Lung (tissue), 12 donors: ENCODE results near the gene TMEM54. TPM values are rescaled to one million over a fixed set of nuclear protein-coding genes. Genes with fewer than 3 reads are reported as not detected.
A peak's percentile ranks its signal among the peaks of the same experiment; 100 is the strongest.

Experiments used
- ATAC-seq: fragments of 200-7000 bp; cut with Tn5 transposase; one replicate; pipeline ENCODE4 v1.9.1; 2020; ENCODE audit warnings: moderate number of reproducible peaks; ENCODE audit not compliant: insufficient read depth, low FRiP score
- DNase-seq, 3 donors: peaks; one replicate each; pipeline ENCODE4 v3.0.0-alpha.2; 2013 to 2017
- H3K27ac ChIP-seq, 2 donors: one replicate each; pipeline ENCODE4 v1.5.1; 2013; ENCODE audit warnings: mild to moderate bottlenecking in 2 of 2, moderate library complexity in 2 of 2, control low read depth in 1 of 2, inconsistent platforms in 1 of 2, low read depth in 1 of 2, low read length in 1 of 2
- H3K27me3 ChIP-seq, 3 donors: one replicate each; pipeline ENCODE4 v1.5.1; 2013; ENCODE audit warnings: low read length in 2 of 3; ENCODE audit not compliant: control insufficient read depth in 3 of 3, insufficient read depth in 3 of 3
- H3K36me3 ChIP-seq, 4 donors: one replicate each; pipeline ENCODE4 v1.5.1; 2013; ENCODE audit warnings: low read length in 4 of 4, mild to moderate bottlenecking in 1 of 4, moderate library complexity in 1 of 4; ENCODE audit not compliant: control insufficient read depth in 4 of 4, insufficient read depth in 4 of 4
- H3K4me1 ChIP-seq, 5 donors: one replicate each; pipeline ENCODE4 v1.5.1; 2013; ENCODE audit warnings: low read length in 5 of 5, mild to moderate bottlenecking in 2 of 5, moderate library complexity in 1 of 5; ENCODE audit not compliant: control insufficient read depth in 5 of 5, insufficient read depth in 5 of 5
- H3K4me3 ChIP-seq: one replicate; pipeline ENCODE4 v1.5.1; 2013; ENCODE audit warnings: mild to moderate bottlenecking, control low read depth, moderate library complexity
- H3K9ac ChIP-seq, 2 donors: one replicate each; pipeline ENCODE4 v1.5.1; 2013; ENCODE audit warnings: low read length in 2 of 2, control low read depth in 1 of 2; ENCODE audit not compliant: insufficient read depth in 1 of 2
- H3K9me3 ChIP-seq, 4 donors: one replicate each; pipeline ENCODE4 v1.5.1; 2013; ENCODE audit warnings: low read length in 3 of 4, mild to moderate bottlenecking in 1 of 4, moderate library complexity in 1 of 4; ENCODE audit not compliant: control insufficient read depth in 4 of 4, insufficient read depth in 3 of 4
- WGBS, 2 donors: extraction: QIAGEN DNeasy Blood & Tissue Kit; methylation state at CpG; one replicate each; pipeline ENCODE4 v1.1.7; 2013; 5-methylcytosine and 5-hydroxymethylcytosine counted together
- polyA plus RNA-seq, 2 donors: library from polyadenylated mRNA; stranded (reverse); fragments of 200-250 nt; gene quantifications; one replicate each; pipeline ENCODE4 v1.2.1, GENCODE V29; 2013
- total RNA-seq, 2 donors: library from RNA; depleted of rRNA in 1 of 2; stranded (reverse); fragments of >200 nt in 1 of 2; gene quantifications; one replicate each; pipeline ENCODE4 v1.2.1, GENCODE V29; 2014 to 2021
- TF ChIP-seq, protein P1 (sequence below): IDR thresholded peaks from 2 replicates; pipeline ENCODE4 v1.5.1; 2012; ENCODE audit warnings: mild to moderate bottlenecking; ENCODE audit errors: control extremely low read depth, extremely low read depth
- donor health status: control.
- donor health status: control.
- donor health status: Bipolar disorder and iron deficiency.
- donor health status: healthy.
- donor health status: DM: yes; HTN: yes; CAD: no.

Gene TMEM54
- total and polyA plus RNA-seq, 4 donors: 22.4 to 56.6 (median 43.1) TPM

DNA sequence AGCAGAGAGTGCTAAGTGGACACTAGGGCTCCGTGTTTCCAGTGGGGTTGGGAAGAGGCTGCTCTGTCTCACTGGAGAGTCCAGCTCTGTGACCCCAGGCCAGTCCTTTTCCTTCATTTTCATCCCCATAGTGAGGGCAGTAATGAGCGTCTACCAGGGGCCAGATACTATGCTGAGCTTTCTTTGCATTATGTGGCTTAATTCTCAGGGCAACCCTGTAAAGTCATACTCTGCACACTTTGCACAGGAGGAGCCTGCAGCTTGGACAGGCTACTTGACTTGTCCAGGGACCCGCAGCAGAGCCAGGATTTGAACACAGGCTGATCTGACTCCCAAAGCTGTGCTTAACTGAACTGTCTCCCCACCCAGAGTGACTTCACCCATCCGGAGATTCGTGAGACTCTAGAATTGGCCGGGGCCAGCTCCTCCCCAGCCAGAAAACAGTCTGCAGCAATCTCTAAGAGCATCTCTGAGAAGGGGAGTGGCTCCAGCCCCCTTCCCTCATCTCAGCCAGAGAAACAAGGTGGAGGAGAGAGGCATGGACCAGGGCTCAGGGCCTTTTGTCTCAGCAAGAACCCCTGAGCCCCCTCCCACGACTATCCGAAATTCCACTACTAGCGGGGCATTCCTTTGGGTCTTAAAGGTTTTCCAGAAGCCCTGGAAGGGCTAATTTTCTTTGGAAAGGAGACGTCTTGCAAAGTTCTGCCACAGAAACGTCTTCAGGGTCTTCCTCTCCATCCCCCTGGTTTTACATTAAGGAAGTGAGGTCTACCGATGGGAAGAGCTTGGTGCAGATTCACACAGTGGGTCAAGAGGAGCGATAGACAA lies 29.6 kb downstream of the TMEM54 start:
- no peak for ATAC-seq
- Histone ChIP-seq H3K4me3 (no peak overlapping the region), H3K9me3 (no peaks in the 10 kb centered on the region), H3K36me3 (peaks cover 0 to 8% (median 0%) of the 10 kb centered on the region in 4 donors), H3K4me1 (peaks cover 0 to 21% (median 0%) of the 10 kb centered on the region in 5 donors), H3K27ac (no peak overlapping the region), H3K9ac (no peak overlapping the region), H3K27me3 (peaks cover 0 to 6% (median 0%) of the 10 kb centered on the region in 3 donors)
- TF ChIP-seq, protein P1, sequence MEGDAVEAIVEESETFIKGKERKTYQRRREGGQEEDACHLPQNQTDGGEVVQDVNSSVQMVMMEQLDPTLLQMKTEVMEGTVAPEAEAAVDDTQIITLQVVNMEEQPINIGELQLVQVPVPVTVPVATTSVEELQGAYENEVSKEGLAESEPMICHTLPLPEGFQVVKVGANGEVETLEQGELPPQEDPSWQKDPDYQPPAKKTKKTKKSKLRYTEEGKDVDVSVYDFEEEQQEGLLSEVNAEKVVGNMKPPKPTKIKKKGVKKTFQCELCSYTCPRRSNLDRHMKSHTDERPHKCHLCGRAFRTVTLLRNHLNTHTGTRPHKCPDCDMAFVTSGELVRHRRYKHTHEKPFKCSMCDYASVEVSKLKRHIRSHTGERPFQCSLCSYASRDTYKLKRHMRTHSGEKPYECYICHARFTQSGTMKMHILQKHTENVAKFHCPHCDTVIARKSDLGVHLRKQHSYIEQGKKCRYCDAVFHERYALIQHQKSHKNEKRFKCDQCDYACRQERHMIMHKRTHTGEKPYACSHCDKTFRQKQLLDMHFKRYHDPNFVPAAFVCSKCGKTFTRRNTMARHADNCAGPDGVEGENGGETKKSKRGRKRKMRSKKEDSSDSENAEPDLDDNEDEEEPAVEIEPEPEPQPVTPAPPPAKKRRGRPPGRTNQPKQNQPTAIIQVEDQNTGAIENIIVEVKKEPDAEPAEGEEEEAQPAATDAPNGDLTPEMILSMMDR: no peak
- no peak for DNase-seq
- 47 to 55% methylated on average over 13 of the region's 13 CpGs for WGBS, 2 donors

DNA sequence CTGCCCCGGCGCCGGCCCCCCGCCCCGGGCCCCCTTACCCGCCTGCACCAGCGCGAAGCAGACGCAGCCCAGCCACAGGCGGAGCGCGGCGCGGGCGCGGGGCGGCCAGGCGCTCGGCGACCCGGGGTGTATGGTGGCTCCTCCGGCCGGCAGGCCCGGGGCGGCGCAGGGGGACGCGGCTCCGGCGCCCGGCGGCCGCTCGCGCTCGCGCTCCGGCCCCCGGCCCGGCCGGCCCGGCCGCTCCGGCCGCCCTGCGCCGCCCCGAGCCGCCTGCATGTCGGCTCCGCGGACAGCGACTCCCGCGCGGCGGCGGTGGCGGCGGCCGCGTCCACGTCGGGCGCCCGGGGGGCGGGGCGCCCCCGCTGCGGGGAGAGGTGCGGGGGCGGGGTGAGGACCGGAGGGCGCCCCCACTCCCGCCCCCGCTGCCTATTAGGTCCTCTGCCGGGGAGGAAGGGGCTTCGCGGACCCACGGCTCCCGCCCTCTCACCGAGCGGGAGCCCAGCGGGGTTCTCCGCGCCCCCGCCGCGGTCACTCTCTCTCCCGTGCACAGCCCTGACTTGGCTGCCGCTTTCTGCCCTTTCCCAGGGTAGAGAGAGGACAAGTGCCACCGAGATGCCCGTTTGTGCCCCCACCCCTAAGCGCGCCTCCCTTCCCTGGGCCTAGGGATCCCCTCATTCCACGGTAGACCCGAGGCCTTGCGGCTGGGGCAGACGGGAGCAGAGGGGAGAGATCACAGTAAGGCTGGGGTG lies 30.4 kb downstream of the TMEM54 start, which contains the start of gene FNDC5:
Gene FNDC5 (minus strand): TSS at position 298 of the 749 bp plus-strand sequence.
- H3K9ac ChIP-seq: no peak within 1 kb of the TSS
- peaks cover 0 to 8% (median 0%) of the 10 kb centered on the region in 4 donors for H3K36me3 ChIP-seq
- DNase-seq: peak; percentile 65 to 85 (median 74)
- no peak within 1 kb of the TSS for H3K4me3 ChIP-seq
- 2 to 3% methylated on average over 22 to 98 of the region's 99 CpGs for WGBS, 2 donors
- no peak within 1 kb of the TSS for H3K27ac ChIP-seq
- TF ChIP-seq, protein P1: no peak
- ATAC-seq: no peak
- H3K27me3 ChIP-seq: peaks cover 0 to 6% (median 0%) of the 10 kb centered on the region in 3 donors
- peaks cover 0 to 28% (median 0%) of the 10 kb centered on the region in 5 donors for H3K4me1 ChIP-seq
- H3K9me3 ChIP-seq: no peaks in the 10 kb centered on the region

DNA sequence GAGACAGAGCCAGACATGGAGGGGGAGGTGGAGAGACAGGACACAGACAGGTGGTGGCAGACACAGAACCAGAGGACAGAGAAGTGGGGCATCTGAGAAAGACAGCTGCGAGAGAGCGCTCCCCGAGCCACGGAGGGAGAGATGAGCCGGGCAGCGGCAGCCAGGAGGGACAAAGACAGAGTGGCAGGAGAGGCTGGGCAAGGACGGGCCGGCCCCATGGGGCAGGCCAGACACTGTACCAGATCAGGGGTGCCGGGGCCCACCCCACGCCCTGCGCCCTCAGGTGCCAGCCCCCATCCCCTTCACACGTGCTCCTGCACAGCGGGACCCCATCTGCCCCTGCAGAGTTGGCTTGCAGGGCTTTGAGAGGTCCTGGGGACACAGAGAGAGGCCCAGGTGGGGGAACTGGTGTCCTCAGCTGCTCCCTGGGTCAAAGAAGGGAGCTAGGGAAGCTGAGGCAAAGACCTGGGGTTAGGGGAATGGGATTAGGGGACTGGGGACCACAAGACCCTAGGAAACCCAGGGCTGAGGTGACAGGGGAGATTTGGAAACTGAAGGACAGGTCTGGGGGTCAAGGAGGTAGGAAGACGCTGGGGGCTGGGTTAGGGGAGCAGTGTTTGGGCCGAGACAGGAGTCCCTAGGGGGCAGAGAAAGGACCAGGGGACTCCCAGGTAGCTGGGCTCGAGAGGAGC lies 31.1 kb downstream of the TMEM54 start:
- no peak overlapping the region for H3K9ac ChIP-seq
- TF ChIP-seq, protein P1: no peak
- WGBS, 2 donors: 69 to 70% methylated on average over 12 to 16 of the region's 16 CpGs
- H3K27ac ChIP-seq: no peak overlapping the region
- H3K4me1 ChIP-seq: peaks cover 0 to 32% (median 0%) of the 10 kb centered on the region in 5 donors
- no peak for ATAC-seq
- no peak overlapping the region for H3K4me3 ChIP-seq
- peaks cover 0 to 6% (median 0%) of the 10 kb centered on the region in 3 donors for H3K27me3 ChIP-seq
- peaks cover 0 to 8% (median 0%) of the 10 kb centered on the region in 4 donors for H3K36me3 ChIP-seq
- no peak for DNase-seq
- H3K9me3 ChIP-seq: no peaks in the 10 kb centered on the region
